IPS-20b (cell line): ENCODE data around the gene PERP.
"Not testable (repeated sequence)": the region's sequence is repeated elsewhere in the genome, so short reads cannot be mapped to it uniquely, and the experiment has no call there.

Experiments used
- H3K27ac ChIP-seq: one replicate; pipeline ENCODE4 v1.5.1; 2013; ENCODE audit warnings: low read length
- H3K27me3 ChIP-seq: 2 replicates; pipeline ENCODE4 v1.6.1; 2013; ENCODE audit warnings: mild to moderate bottlenecking, low read length, inconsistent platforms; ENCODE audit not compliant: insufficient read depth
- H3K36me3 ChIP-seq: 2 replicates; pipeline ENCODE4 v1.6.1; 2013; ENCODE audit warnings: low read depth, mild to moderate bottlenecking, inconsistent platforms, low read length, moderate library complexity; ENCODE audit not compliant: insufficient read depth
- H3K4me1 ChIP-seq: 2 replicates; pipeline ENCODE4 v1.6.1; 2013; ENCODE audit warnings: mild to moderate bottlenecking, control low read depth, inconsistent platforms, low read length, moderate library complexity; ENCODE audit not compliant: insufficient read depth
- H3K4me3 ChIP-seq: 2 replicates; pipeline ENCODE4 v1.5.1; 2013; ENCODE audit warnings: mild to moderate bottlenecking, low read length, inconsistent platforms
- H3K9ac ChIP-seq: 2 replicates; pipeline ENCODE4 v1.6.1; 2013; ENCODE audit warnings: low read depth, mild to moderate bottlenecking, inconsistent platforms, low read length, moderate library complexity
- H3K9me3 ChIP-seq: 2 replicates; pipeline ENCODE4 v1.6.1; 2013; ENCODE audit warnings: mild to moderate bottlenecking, low read depth, low read length, inconsistent platforms; ENCODE audit not compliant: insufficient read depth

The PERP gene

DNA sequence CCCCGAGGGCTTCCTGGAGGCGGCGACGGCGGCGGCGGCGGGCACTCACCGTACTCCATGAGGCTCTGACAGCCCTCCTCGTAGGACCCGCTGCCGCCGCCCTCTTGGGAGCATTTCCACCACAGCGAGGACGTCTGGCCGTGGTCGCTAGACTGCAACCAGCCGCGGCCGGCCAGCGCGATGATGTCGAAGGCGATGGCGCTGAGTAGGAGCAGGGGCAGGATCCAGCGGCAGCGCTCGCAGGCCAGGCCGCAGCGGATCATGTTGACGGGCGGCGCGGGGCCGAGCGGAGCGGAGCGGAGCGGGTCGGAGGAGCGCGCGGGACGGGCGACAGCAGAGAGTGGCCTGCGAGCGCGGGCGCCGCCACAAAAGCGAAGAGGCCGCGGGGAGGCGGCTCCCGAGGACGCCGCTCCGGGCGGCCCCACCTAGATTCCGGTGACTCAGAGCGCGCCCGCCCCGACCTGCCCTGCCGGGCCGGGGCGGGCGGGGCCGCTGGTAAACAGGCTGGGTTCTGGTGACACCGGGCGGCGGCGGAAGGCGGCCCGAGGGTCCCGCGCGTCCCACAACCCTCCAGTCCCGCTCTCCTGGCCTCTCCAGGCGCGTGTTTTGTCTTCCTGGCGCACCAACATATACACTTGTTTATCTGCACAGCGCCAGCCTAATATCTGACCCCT lies at the start of gene PERP:
PERP (minus strand) TSS at position 342 of the 674 bp plus-strand sequence; CDS start at position 263, 79 bp downstream.
- Histone ChIP-seq H3K9ac (peak within 1 kb of the TSS; percentile 75), H3K27me3 (peaks cover 18% of the 10 kb centered on the region), H3K4me3 (peak within 1 kb of the TSS; percentile 85), H3K9me3 (no peaks in the 10 kb centered on the region), H3K36me3 (peaks cover 5% of the 10 kb centered on the region; the same call in 1 of the 2 replicates), H3K27ac (peak within 1 kb of the TSS; percentile 54), H3K4me1 (peaks cover 24% of the 10 kb centered on the region)

GRCh38 chr6:138155443-138155842 lies 48.2 kb upstream of the PERP start:
- Histone ChIP-seq H3K27ac (no peak overlapping the region), H3K27me3 (peaks cover 3% of the 10 kb centered on the region), H3K36me3 (no peaks in the 10 kb centered on the region), H3K9me3 (no peaks in the 10 kb centered on the region; the same call in 1 of the 2 replicates), H3K4me3 (no peak overlapping the region), H3K4me1 (no peaks in the 10 kb centered on the region; the same call in 1 of the 2 replicates), H3K9ac (no peak overlapping the region)

- no peaks in the 10 kb centered on the region for H3K36me3 ChIP-seq
- H3K27ac ChIP-seq: no peak overlapping the region
- no peaks in the 10 kb centered on the region for H3K4me1 ChIP-seq
- H3K27me3 ChIP-seq: no peaks in the 10 kb centered on the region
- H3K9ac ChIP-seq: no peak overlapping the region
- no peak overlapping the region for H3K4me3 ChIP-seq
- no peaks in the 10 kb centered on the region for H3K9me3 ChIP-seq
Observed at GRCh38 chr6:138146544-138146943, 39.3 kb upstream of the PERP start.

DNA sequence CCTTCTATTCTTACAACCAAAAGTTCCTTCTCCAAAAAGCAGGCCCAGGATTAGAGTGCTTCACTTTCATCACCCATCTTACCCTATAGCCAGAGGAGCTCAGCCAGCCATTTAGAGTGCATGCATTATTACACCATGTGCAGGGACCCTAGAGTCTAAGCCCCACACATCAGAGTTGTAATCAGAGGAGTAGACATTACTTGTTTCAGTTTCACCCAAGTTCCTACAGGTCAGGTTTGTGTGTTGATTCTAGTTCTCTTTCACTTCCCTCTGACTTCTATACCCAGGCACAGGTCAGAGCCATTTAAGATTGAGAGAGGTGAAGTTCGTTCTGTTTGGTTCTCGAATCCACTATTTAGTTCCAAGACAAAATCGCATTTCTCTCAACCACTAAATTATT lies 38.2 kb upstream of the PERP start:
- Histone ChIP-seq H3K9me3 (no peaks in the 10 kb centered on the region), H3K36me3 (no peaks in the 10 kb centered on the region), H3K4me3 (no peak overlapping the region), H3K9ac (no peak overlapping the region), H3K4me1 (no peaks in the 10 kb centered on the region), H3K27me3 (no peaks in the 10 kb centered on the region), H3K27ac (no peak overlapping the region)

GRCh38 chr6:138142806-138143205 lies 35.6 kb upstream of the PERP start:
- no peaks in the 10 kb centered on the region for H3K27me3 ChIP-seq
- no peaks in the 10 kb centered on the region for H3K9me3 ChIP-seq
- no peak overlapping the region for H3K27ac ChIP-seq
- H3K4me3 ChIP-seq: no peak overlapping the region
- no peaks in the 10 kb centered on the region for H3K4me1 ChIP-seq
- no peaks in the 10 kb centered on the region for H3K36me3 ChIP-seq
- no peak overlapping the region for H3K9ac ChIP-seq

DNA sequence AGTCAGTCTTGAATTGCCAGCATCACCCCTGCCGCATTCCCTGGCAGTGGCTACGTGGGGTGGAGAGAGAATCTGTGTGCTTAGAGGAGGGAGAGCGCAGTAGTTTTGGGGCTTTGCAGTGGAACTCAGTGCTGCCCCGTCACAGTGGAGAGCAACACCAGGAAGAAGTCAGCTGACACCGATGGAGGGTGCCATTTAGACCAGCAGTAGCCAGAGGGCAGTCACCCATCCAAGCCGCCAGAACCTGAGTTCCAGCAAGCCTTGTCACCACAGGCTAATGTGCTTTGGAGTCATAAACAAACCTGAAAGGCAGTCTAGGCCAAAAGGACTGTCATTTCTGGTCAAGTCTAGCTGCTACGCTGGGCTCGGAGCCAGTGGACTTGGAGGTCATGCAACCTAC lies 22.0 kb upstream of the PERP start:
- no peak overlapping the region for H3K4me3 ChIP-seq
- no peak overlapping the region for H3K27ac ChIP-seq
- no peaks in the 10 kb centered on the region for H3K36me3 ChIP-seq
- no peaks in the 10 kb centered on the region; the same call in 1 of the 2 replicates for H3K9me3 ChIP-seq
- H3K9ac ChIP-seq: no peak overlapping the region
- H3K4me1 ChIP-seq: no peaks in the 10 kb centered on the region
- H3K27me3 ChIP-seq: no peaks in the 10 kb centered on the region

DNA sequence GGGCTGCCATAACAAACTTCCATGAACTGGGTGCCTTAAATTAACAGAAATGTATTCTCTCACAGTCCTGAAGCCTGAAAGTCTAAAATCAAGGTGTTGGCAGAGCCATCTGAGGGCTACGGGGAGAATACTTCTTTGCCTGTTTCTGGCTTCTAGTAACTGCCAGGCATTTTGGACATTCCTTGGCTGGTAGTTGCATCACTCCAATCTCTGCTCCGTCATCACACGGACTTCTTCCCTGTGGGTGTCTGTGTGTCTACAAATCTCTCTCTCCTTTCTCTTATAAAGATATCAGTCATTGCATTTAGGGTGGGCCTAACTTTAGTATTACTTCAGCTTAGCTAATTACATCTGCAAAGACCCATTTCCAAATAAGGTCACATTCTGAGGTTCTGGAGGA lies 20.9 kb upstream of the PERP start:
- Histone ChIP-seq H3K9me3 (no peaks in the 10 kb centered on the region), H3K27ac (no peak overlapping the region), H3K9ac (no peak overlapping the region), H3K36me3 (no peaks in the 10 kb centered on the region), H3K4me1 (no peaks in the 10 kb centered on the region), H3K27me3 (no peaks in the 10 kb centered on the region), H3K4me3 (no peak overlapping the region)

GRCh38 chr6:138124096-138124495 lies 16.9 kb upstream of the PERP start:
- Histone ChIP-seq H3K27ac (no peak overlapping the region), H3K27me3 (no peaks in the 10 kb centered on the region), H3K36me3 (no peaks in the 10 kb centered on the region), H3K9ac (no peak overlapping the region), H3K4me1 (no peaks in the 10 kb centered on the region), H3K9me3 (no peaks in the 10 kb centered on the region), H3K4me3 (no peak overlapping the region)

DNA sequence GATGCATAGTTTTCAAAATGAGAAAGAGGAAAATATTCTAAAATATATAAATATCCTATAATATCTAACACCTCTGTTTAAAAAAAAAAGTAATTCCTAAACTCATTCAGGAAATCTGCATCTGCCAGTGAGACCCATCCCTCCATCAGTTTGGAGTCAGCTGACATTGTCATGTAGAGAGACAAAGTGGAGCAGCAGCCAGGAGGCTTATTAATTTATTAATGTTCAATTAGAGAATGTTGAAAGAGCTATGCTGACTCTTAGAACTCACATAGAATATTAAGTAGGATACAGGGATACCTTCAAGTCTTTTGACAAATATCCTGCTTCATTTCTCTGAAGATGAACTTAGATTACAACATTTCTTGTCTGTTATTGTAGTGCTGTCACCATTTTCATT lies 12.8 kb upstream of the PERP start:
- Histone ChIP-seq H3K9ac (no peak overlapping the region), H3K27me3 (no peaks in the 10 kb centered on the region), H3K36me3 (no peaks in the 10 kb centered on the region), H3K4me1 (peaks cover 5% of the 10 kb centered on the region; the same call in 1 of the 2 replicates), H3K27ac (no peak overlapping the region), H3K4me3 (no peak overlapping the region), H3K9me3 (no peaks in the 10 kb centered on the region)

DNA sequence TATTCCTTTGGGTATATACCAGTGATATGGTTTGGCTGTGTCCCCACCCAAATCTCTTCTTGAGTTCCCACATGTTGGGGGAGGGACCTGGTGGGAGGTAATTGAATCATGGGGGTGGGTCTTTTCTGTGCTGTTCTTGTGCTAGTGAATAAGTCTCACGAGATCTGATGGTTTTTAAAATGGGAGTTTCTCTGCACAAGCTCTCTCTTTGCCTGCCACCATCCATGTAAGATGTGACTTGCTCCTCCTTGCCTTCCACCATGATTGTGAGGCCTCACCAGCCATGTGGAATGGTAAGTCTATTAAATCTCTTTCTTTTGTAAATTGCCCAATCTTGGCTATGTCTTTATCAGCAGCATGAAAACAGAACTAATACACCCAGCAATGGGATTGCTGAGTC lies 12.0 kb upstream of the PERP start:
- H3K4me1 ChIP-seq, H3K9me3 ChIP-seq, H3K9ac ChIP-seq, H3K27ac ChIP-seq, H3K36me3 ChIP-seq, H3K27me3 ChIP-seq, H3K4me3 ChIP-seq: not testable (repeated sequence)

- no peak overlapping the region for H3K9ac ChIP-seq
- no peaks in the 10 kb centered on the region for H3K36me3 ChIP-seq
- H3K27me3 ChIP-seq: no peaks in the 10 kb centered on the region
- H3K4me3 ChIP-seq: no peak overlapping the region
- H3K27ac ChIP-seq: no peak overlapping the region
- H3K4me1 ChIP-seq: peaks cover 5% of the 10 kb centered on the region; the same call in 1 of the 2 replicates
- H3K9me3 ChIP-seq: no peaks in the 10 kb centered on the region
Observed at GRCh38 chr6:138117376-138117914, 10.2 kb upstream of the PERP start.

- H3K27ac ChIP-seq: no peak overlapping the region
- no peak overlapping the region for H3K4me3 ChIP-seq
- H3K9me3 ChIP-seq: no peaks in the 10 kb centered on the region
- peaks cover 5% of the 10 kb centered on the region; the same call in 1 of the 2 replicates for H3K4me1 ChIP-seq
- no peak overlapping the region for H3K9ac ChIP-seq
- H3K27me3 ChIP-seq: no peaks in the 10 kb centered on the region
- H3K36me3 ChIP-seq: no peaks in the 10 kb centered on the region
Observed at GRCh38 chr6:138116661-138116999, 9.4 kb upstream of the PERP start.
